NCI-H748 (cell line): Measurements from ENCODE around the gene TRPM3.

Experiments
- DNase-seq: peaks from one replicate; lab custom pipeline; 2025; ENCODE audit not compliant: unreplicated experiment; lab: John Stamatoyannopoulos, UW

Gene TRPM3

GRCh38 chr9:70564468-70565335 lies 556.7 kb downstream of the TRPM3 start:
- no peak for DNase-seq

DNA sequence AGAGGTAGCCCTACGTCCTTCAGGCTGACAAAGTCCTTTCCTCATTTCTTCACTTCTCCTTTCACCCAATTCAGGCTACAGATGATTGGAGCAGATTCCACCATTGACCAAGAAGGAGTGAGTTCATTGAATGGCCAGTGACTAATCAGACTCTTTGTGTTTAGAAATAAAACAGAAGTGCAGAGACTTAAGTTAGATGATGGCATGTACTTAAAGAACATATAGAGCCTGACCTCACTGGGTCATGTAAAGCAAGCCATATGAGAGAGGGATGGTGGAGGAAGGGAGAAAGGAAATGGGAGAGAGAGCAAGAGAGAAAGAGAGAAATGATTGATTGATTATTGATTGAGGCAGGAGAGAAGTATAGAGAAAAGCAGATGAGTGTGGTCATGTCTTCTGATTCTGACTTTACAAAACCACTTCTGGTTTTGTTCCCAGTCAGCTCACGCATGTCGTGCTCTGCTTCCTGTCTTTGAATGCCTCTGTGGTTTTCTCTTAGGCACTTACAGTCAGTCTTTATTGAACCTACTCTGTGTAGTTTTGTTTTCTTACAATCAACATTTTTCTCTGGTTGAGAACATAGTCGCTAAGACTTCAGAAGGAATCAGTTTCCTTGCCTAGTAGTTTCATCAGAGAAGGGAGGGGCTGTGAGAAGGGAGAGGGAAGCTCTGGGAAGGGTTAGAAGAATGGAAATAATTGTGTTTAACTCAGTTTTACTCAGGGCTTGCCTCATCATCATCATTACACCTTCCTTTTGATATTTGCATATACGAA lies 557.8 kb downstream of the TRPM3 start:
- DNase-seq: no peak

DNA sequence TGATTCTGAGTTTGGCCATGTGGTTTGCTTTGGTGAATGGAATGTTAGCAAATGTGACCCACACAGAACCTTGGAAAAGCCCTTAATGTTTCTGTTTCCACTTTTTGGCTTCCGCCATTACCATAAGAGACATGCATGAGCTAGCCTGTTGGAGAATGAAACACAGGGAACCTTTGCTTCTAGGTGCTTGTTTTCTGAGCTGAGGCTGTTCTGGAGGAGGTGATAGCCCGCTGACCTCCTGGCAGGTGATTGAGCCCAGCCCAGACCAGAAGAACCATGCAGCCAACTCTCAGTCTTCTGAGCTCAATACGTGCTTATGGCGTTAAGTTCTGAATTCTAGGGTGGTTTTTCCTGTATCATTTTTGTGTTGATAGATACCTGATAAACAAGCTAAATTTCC lies 558.4 kb downstream of the TRPM3 start:
- DNase-seq: no peak

DNA sequence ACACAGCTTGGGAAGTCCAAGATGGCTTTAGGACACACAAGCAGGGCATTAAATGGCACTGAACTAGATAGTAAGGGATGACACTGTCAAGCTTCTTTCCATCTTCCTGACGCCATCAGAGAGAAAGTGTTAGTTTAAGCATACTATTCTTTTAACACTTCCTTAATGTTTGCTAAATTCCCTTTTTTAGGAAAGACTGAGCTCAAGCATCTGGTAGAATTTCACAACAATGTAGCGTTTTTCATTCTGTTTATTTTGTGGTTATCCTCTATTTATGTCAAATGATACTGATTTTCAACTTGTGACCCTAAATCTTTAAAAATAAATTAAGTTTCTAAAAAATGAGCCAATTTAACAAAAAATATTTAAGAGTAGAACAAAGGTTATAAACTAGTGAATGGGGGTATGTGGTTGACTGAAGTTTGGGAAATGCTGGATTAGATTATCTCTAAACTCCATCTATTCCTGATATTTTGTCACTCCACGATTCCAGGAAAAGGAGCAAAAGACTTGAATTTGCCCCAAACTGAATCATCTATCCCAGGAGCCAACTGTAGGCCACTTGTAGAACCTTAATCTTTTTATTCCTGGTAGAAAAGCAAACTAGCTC lies 559.5 kb downstream of the TRPM3 start:
- DNase-seq: no peak

- DNase-seq: no peak
These were observed 560.3 kb downstream of the TRPM3 start for GRCh38 chr9:70561111-70561510.

DNA sequence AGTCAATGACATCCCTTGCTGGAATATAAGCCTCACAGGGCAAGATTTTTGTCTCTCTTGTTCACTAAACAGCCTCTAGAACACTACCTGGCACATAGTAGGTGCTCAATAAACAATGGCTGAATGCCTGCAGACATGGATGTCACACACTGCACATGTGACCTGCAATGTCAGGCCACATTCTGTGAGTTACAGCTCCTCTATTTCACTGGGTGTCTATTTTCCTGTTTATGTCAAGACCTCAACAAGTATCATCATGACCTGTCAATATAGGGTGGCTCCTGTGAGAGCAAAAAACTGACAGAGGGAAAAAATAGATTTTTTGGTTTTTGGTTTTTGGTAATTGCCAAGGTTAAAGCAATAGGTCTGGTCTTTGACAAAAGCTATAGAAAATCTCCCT lies 562.3 kb downstream of the TRPM3 start:
- no peak for DNase-seq

GRCh38 chr9:70557661-70558369 lies 563.6 kb downstream of the TRPM3 start:
- no peak for DNase-seq

DNA sequence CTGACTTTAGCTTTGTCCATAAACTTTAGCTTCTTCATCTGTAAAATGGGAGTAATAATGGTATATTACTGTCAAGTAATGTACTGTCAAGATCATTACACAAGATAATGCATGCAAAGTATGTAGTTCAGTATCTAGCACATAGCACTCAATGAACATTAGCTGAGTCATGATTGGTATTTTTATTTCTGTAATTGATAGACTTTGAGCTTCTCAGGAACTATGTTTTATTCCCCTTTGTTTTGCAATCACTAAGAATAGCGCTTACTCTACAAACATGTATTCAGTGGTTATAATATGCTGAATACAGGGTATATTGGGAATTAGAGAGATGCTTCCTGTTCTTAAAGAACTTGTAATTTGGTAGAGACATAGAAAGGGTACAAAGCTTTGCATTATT lies 564.6 kb downstream of the TRPM3 start:
- no peak for DNase-seq

- no peak for DNase-seq
These were observed 566.5 kb downstream of the TRPM3 start for GRCh38 chr9:70554881-70555280.

GRCh38 chr9:70553707-70554673 lies 567.4 kb downstream of the TRPM3 start:
- no peak for DNase-seq

DNA sequence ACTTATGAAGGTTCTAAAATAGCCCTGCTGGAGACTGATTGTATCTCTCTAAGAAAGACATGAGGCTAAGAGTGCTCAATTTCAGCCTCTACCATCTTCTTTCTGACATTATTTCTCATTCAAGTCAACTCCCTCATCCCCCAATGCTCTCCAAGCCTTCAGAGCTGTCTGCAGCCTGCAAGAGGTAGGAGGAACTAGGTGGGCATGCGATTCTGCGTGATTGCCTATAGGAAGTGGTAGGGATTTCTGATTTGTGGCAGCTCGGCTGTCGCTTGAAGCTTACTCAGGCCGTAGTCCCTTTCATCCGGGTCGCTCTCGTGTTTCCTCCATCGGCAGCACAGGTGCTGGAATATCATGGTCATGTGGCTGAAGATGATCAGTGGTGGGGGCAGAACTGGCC lies 568.9 kb downstream of the TRPM3 start:
- DNase-seq: no peak

DNA sequence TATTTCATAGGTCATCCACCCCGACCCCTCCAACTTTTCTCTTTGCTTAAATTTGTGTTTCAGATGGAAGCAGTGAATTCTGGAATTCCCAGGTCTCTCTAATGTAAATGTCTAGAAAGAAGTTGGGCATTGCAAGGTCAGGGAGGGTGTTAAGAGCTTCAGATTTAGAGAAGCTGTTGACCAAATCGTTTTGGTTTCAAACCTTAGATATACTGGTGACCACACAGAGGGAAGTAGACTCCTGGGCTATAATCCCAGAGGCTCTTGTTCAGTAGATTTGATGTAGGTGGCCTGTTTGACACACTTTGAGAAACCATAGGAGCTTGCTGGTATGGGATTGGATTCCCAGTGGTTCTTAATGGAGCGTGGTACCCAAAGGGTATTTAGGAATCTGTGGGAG lies 569.6 kb downstream of the TRPM3 start:
- DNase-seq: no peak

DNA sequence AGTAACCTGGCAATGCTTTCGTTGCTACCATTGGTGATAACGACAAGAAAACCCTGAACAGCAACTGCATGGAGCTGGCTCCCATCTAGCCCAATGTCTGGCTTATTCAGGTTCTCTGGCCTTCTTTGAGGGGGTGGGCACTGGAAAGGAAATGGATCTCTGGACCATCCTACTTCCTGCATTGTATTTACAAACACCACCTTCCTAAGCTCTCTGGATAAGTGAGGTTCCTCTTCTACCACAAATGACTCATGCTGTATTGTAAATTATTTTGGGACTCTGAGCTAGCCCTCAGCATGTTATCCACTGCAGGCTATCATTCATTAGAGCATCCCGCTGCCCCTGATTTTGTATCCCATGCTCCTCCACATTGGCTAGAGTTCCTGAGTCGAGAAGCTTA lies 570.0 kb downstream of the TRPM3 start:
- no peak for DNase-seq

DNA sequence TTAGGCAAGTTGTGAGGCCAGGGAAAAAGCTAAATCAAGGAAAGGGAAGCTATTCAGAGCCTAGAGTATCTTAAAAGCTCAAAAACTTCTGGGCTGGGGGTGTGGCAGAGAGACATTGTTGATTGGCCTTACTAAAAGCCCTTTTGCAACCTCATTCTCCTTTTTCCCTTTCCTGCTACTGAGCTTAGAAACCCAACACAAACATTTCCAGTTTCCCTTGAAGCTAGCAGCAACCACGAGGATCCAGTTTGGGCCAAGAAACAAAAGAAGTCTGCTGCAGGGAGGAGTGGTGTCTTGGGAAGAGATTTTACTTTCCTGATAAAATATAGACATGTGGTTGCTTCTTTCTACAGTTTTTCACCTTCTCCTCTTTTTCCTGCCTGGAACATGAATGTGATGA lies 571.5 kb downstream of the TRPM3 start:
- DNase-seq: no peak

GRCh38 chr9:70542311-70542931 lies 579.0 kb downstream of the TRPM3 start:
- no peak for DNase-seq

GRCh38 chr9:70540016-70540415 lies 581.4 kb downstream of the TRPM3 start:
- no peak for DNase-seq

- no peak for DNase-seq
These were observed 581.9 kb downstream of the TRPM3 start for GRCh38 chr9:70539526-70539925.

DNA sequence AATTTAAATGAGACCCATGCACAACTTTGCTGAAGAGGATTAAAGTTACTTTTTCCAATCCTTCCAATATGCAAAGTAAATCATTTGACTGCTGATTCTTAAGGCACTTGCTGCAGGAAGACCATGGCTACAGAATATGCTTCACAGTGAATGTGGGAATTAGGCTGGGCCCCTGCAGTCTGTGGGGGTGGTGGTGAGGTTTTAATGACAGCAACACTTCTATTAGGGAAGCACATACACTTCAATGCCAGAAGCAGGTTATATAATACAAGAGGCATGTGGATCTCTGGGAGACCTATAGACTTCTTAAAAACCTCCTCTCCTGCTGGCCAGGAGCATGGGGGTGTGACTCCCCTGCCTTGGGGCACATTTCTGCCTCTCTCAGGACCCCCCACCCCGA lies 582.4 kb downstream of the TRPM3 start:
- DNase-seq: no peak

GRCh38 chr9:70537084-70537483 lies 584.3 kb downstream of the TRPM3 start:
- no peak for DNase-seq
